ENCODE measurements around the gene SIRT2.

DNA sequence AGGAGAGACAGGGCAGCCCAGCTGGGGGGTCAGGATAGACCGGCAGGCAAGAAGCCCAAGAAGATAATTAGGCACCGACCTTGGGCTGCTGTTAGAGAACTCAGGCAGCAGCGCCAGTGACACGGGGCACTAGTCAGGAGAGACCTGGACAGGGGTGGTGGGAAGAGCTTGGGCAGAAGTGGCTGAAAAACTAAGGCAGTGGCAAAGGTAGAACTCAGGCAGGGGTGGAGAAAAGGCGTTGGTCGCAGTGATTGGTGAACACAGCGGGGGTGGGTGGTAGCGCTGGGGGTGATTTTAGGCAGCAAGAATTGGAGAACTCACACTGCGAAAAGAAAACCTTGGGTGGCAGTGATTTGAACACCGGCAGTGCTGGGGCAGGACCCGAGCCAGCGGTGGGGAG lies 8.3 kb upstream of the SIRT2 start:
- TF ChIP-seq, protein P1, sequence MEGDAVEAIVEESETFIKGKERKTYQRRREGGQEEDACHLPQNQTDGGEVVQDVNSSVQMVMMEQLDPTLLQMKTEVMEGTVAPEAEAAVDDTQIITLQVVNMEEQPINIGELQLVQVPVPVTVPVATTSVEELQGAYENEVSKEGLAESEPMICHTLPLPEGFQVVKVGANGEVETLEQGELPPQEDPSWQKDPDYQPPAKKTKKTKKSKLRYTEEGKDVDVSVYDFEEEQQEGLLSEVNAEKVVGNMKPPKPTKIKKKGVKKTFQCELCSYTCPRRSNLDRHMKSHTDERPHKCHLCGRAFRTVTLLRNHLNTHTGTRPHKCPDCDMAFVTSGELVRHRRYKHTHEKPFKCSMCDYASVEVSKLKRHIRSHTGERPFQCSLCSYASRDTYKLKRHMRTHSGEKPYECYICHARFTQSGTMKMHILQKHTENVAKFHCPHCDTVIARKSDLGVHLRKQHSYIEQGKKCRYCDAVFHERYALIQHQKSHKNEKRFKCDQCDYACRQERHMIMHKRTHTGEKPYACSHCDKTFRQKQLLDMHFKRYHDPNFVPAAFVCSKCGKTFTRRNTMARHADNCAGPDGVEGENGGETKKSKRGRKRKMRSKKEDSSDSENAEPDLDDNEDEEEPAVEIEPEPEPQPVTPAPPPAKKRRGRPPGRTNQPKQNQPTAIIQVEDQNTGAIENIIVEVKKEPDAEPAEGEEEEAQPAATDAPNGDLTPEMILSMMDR (IDR thresholded peaks at IDR 0.05) = no peak
- no peak for TF ChIP-seq POLR2A (IDR thresholded peaks at IDR 0.05)
- no peak for TF ChIP-seq POLR2AphosphoS5 (IDR thresholded peaks at IDR 0.05)

Measured in breast epithelium (tissue), 3 donors.